HepG2 (cell line): ENCODE results near the gene MPHOSPH8. TPM values are rescaled to one million over a fixed set of nuclear protein-coding genes. Genes with fewer than 3 reads are reported as not detected.
A peak's percentile ranks its signal among the peaks of the same experiment; 100 is the strongest.

ENCODE experiments used
- CCDC6 ChIP-seq: sonication (generic); formaldehyde crosslinking; IDR thresholded peaks from 2 replicates; pipeline ENCODE4 v1.8.1; 2022; ENCODE audit warnings: mild to moderate bottlenecking, missing genetic modification reagents, moderate library complexity
- ERF ChIP-seq: IDR thresholded peaks from 2 replicates; pipeline ENCODE4 v1.6.1; 2018; ENCODE audit warnings: missing biosample characterization, missing genetic modification reagents
- HES4 ChIP-seq: sonication (generic); formaldehyde crosslinking; IDR thresholded peaks from 2 replicates; pipeline ENCODE4 v1.9.0; 2021; ENCODE audit warnings: mild to moderate bottlenecking, missing genetic modification reagents, borderline replicate concordance
- MAF1 ChIP-seq: sonication (generic); formaldehyde crosslinking; IDR thresholded peaks from 2 replicates; pipeline ENCODE4 v1.5.0; 2020; ENCODE audit warnings: missing genetic modification reagents, borderline replicate concordance
- NRL ChIP-seq: sonication (generic); formaldehyde crosslinking; IDR thresholded peaks from 2 replicates; pipeline ENCODE4 v1.5.0; 2020; ENCODE audit warnings: missing genetic modification reagents, mild to moderate bottlenecking, moderate library complexity, borderline replicate concordance
- SAFB2 ChIP-seq: sonication (generic); formaldehyde crosslinking; IDR thresholded peaks from 2 replicates; pipeline ENCODE4 v1.5.1; 2020; ENCODE audit warnings: missing genetic modification reagents, low read depth, mild to moderate bottlenecking, borderline replicate concordance
- SALL1 ChIP-seq: sonication (generic); formaldehyde crosslinking; IDR thresholded peaks from 2 replicates; pipeline ENCODE4 v1.8.0; 2022; ENCODE audit warnings: mild to moderate bottlenecking, missing genetic modification reagents
- ZMAT3 ChIP-seq: sonication (generic); formaldehyde crosslinking; conservative IDR thresholded peaks from 2 replicates; pipeline ENCODE4 v1.7.0; 2021; ENCODE audit warnings: missing genetic modification reagents
- ZNF160 ChIP-seq: sonication (generic); formaldehyde crosslinking; IDR thresholded peaks from 2 replicates; pipeline ENCODE4 v1.8.0; 2022; ENCODE audit warnings: mild to moderate bottlenecking, inconsistent platforms, missing genetic modification reagents
- ZNF292 ChIP-seq: sonication (generic); formaldehyde crosslinking; IDR thresholded peaks from 2 replicates; pipeline ENCODE4 v1.8.1; 2022; ENCODE audit warnings: mild to moderate bottlenecking, low read depth, missing genetic modification reagents, borderline replicate concordance
- ZNF547 ChIP-seq: sonication (generic); formaldehyde crosslinking; IDR thresholded peaks from 2 replicates; pipeline ENCODE4 v1.5.1; 2020; ENCODE audit warnings: mild to moderate bottlenecking, missing genetic modification reagents
- ZNF678 ChIP-seq: sonication (generic); formaldehyde crosslinking; IDR thresholded peaks from 2 replicates; pipeline ENCODE4 v1.4.0; 2020; ENCODE audit warnings: mild to moderate bottlenecking, missing genetic modification reagents
- polyA plus RNA-seq, 8 experiments: library from polyadenylated mRNA; depleted of rRNA in 3 of 8; stranded (reverse) in 7 of 8; unstranded in 1 of 8; fragments of >200 nt; fragmentation: Illumina TruSeq in 4 of 8; extraction: Trizol in 4 of 8; gene quantifications; 2 replicates each; pipeline versions ENCODE4 v1.2.1 to v1.2.3, GENCODE V29; 2011 to 2016; ENCODE audit warnings: low read depth in 4 of 8, missing spikeins in 1 of 8, mixed read lengths in 1 of 8; ENCODE audit not compliant: insufficient read depth in 1 of 8
- total RNA-seq, 5 experiments: library from RNA; depleted of rRNA; stranded (reverse); fragments of >200 nt; fragmentation: Illumina TruSeq; extraction: Trizol; gene quantifications; 2 replicates each; pipeline ENCODE4 v1.2.3, GENCODE V29; 2016; ENCODE audit warnings: low read depth in 1 of 5
- TF ChIP-seq, protein P1 (sequence below): sonication (generic); formaldehyde crosslinking; IDR thresholded peaks from 2 replicates; pipeline ENCODE4 v1.4.0; 2020; ENCODE audit warnings: mild to moderate bottlenecking, missing genetic modification reagents
- TF ChIP-seq, protein P2 (sequence below): IDR thresholded peaks from 2 replicates; pipeline ENCODE4 v1.6.1; 2016; ENCODE audit warnings: missing genetic modification reagents, missing compliant biosample characterization
- TF ChIP-seq, protein P3 (sequence below): sonication (generic); formaldehyde crosslinking; IDR thresholded peaks from 2 replicates; pipeline ENCODE4 v1.5.0; 2020; ENCODE audit warnings: mild to moderate bottlenecking, missing genetic modification reagents, borderline replicate concordance
- TF ChIP-seq, protein P4 (sequence below): sonication (generic); formaldehyde crosslinking; IDR thresholded peaks from 2 replicates; pipeline ENCODE4 v1.4.0; 2020; ENCODE audit warnings: missing genetic modification reagents

The MPHOSPH8 gene
- total and polyA plus RNA-seq, 2 of the 13 experiments (the other 11 are each of a cell fraction or from before 2014, with no cell fraction given): 17.3 to 20.9 TPM

DNA sequence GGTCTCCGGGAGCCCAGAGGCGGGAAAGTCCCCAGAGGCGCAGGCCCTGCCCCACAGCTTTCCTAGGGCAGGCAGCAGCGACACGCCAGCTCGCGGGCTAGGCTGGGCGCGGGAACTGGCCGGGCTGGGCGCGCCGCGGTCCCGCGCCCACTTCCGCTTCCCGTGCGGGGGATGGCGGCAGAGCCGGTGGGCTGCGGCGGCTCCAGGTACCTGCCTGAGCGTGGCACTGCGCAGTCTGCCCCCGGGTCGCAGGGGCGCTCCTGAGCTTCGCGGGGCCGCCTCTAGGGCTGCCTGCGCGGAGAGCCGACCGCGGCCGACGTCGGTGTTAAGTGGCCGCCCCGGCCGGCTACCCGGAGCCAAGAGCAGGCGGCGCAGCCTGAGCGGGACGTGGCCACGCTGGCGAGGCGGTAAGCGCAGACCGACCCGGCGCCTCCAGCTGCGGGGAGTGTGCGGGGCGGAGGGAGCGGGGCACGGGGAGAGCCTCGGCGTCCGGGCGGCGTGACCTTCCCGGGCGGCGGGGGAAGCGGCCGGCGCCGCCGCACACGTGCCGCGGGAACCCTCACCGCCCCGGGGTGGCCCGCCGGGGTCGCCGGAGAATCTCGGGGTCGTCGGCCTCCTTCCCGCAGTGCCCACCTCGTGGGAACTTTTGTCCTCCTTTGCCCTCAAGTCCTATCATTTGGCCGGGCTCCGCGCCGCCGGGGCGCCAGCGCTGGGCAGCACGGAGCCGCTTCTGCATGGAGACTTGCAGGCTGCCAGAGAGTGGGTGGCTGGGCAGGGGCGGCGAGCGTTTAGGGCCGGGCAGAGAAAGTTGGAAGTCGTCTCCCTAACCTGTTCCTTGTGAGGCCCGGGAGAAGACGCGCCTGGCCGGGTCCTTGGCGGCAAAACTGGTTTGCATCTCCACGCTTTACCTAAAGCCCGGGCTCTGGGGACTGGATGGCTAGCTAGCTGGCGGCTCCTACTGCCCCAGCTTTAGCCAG lies 31.4 kb upstream of the MPHOSPH8 start (continued):
- TF ChIP-seq, protein P1, sequence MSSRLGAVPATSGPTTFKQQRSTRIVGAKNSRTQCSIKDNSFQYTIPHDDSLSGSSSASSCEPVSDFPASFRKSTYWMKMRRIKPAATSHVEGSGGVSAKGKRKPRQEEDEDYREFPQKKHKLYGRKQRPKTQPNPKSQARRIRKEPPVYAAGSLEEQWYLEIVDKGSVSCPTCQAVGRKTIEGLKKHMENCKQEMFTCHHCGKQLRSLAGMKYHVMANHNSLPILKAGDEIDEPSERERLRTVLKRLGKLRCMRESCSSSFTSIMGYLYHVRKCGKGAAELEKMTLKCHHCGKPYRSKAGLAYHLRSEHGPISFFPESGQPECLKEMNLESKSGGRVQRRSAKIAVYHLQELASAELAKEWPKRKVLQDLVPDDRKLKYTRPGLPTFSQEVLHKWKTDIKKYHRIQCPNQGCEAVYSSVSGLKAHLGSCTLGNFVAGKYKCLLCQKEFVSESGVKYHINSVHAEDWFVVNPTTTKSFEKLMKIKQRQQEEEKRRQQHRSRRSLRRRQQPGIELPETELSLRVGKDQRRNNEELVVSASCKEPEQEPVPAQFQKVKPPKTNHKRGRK: no peak
- TF ChIP-seq, protein P2, sequence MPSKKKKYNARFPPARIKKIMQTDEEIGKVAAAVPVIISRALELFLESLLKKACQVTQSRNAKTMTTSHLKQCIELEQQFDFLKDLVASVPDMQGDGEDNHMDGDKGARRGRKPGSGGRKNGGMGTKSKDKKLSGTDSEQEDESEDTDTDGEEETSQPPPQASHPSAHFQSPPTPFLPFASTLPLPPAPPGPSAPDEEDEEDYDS (CRISPR knock-in tag): peak; percentile 25; the same call in 1 of the 2 replicates
- TF ChIP-seq SAFB2 (CRISPR knock-in tag) (no peak), HES4 (CRISPR knock-in tag) (0 out of 2 replicates have a peak, but pooled peaks have one; percentile 77), ZNF292 (CRISPR knock-in tag) (peak; percentile 76; the same call in 1 of the 2 replicates), CCDC6 (CRISPR knock-in tag) (peak; percentile 82), NRL (CRISPR knock-in tag) (no peak), ZNF160 (CRISPR knock-in tag) (peak; percentile 67; the same call in 1 of the 2 replicates), ERF (0 out of 2 replicates have a peak, but pooled peaks have one; percentile 14), ZNF547 (CRISPR knock-in tag) (peak; percentile 84), MAF1 (no peak), ZNF678 (CRISPR knock-in tag) (peak; percentile 81; the same call in 1 of the 2 replicates), SALL1 (CRISPR knock-in tag) (peak; percentile 78), ZMAT3 (CRISPR knock-in tag) (peak; percentile 71)
- TF ChIP-seq, protein P3, sequence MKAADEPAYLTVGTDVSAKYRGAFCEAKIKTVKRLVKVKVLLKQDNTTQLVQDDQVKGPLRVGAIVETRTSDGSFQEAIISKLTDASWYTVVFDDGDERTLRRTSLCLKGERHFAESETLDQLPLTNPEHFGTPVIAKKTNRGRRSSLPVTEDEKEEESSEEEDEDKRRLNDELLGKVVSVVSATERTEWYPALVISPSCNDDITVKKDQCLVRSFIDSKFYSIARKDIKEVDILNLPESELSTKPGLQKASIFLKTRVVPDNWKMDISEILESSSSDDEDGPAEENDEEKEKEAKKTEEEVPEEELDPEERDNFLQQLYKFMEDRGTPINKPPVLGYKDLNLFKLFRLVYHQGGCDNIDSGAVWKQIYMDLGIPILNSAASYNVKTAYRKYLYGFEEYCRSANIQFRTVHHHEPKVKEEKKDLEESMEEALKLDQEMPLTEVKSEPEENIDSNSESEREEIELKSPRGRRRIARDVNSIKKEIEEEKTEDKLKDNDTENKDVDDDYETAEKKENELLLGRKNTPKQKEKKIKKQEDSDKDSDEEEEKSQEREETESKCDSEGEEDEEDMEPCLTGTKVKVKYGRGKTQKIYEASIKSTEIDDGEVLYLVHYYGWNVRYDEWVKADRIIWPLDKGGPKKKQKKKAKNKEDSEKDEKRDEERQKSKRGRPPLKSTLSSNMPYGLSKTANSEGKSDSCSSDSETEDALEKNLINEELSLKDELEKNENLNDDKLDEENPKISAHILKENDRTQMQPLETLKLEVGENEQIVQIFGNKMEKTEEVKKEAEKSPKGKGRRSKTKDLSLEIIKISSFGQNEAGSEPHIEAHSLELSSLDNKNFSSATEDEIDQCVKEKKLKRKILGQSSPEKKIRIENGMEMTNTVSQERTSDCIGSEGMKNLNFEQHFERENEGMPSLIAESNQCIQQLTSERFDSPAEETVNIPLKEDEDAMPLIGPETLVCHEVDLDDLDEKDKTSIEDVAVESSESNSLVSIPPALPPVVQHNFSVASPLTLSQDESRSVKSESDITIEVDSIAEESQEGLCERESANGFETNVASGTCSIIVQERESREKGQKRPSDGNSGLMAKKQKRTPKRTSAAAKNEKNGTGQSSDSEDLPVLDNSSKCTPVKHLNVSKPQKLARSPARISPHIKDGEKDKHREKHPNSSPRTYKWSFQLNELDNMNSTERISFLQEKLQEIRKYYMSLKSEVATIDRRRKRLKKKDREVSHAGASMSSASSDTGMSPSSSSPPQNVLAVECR: peak; percentile 72; the same call in 1 of the 2 replicates
- TF ChIP-seq, protein P4, sequence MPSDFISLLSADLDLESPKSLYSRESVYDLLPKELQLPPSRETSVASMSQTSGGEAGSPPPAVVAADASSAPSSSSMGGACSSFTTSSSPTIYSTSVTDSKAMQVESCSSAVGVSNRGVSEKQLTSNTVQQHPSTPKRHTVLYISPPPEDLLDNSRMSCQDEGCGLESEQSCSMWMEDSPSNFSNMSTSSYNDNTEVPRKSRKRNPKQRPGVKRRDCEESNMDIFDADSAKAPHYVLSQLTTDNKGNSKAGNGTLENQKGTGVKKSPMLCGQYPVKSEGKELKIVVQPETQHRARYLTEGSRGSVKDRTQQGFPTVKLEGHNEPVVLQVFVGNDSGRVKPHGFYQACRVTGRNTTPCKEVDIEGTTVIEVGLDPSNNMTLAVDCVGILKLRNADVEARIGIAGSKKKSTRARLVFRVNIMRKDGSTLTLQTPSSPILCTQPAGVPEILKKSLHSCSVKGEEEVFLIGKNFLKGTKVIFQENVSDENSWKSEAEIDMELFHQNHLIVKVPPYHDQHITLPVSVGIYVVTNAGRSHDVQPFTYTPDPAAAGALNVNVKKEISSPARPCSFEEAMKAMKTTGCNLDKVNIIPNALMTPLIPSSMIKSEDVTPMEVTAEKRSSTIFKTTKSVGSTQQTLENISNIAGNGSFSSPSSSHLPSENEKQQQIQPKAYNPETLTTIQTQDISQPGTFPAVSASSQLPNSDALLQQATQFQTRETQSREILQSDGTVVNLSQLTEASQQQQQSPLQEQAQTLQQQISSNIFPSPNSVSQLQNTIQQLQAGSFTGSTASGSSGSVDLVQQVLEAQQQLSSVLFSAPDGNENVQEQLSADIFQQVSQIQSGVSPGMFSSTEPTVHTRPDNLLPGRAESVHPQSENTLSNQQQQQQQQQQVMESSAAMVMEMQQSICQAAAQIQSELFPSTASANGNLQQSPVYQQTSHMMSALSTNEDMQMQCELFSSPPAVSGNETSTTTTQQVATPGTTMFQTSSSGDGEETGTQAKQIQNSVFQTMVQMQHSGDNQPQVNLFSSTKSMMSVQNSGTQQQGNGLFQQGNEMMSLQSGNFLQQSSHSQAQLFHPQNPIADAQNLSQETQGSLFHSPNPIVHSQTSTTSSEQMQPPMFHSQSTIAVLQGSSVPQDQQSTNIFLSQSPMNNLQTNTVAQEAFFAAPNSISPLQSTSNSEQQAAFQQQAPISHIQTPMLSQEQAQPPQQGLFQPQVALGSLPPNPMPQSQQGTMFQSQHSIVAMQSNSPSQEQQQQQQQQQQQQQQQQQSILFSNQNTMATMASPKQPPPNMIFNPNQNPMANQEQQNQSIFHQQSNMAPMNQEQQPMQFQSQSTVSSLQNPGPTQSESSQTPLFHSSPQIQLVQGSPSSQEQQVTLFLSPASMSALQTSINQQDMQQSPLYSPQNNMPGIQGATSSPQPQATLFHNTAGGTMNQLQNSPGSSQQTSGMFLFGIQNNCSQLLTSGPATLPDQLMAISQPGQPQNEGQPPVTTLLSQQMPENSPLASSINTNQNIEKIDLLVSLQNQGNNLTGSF (CRISPR knock-in tag): peak; percentile 83; the same call in 1 of the 2 replicates
